Measurements from ENCODE around the gene ZNF407. TPM values are rescaled to one million over a fixed set of nuclear protein-coding genes. Genes with fewer than 3 reads are reported as not detected.

The ZNF407 gene
- total and polyA plus RNA-seq, 9 donors: 5.3 to 22.3 (median 18.7) TPM

- WGBS, 3 donors: 92 to 98% (median 96%) methylated on average over 4 of the region's 4 CpGs
- no peak for DNase-seq
- H3K9me3 ChIP-seq: no peaks in the 10 kb centered on the region
- no peak overlapping the region for H3K27ac ChIP-seq
- no peaks in the 10 kb centered on the region for H3K36me3 ChIP-seq
- no peaks in the 10 kb centered on the region for H3K27me3 ChIP-seq
- intact Hi-C loops (cut with DNase I): no loop called here
- TF ChIP-seq POLR2A (IDR thresholded peaks at IDR 0.05) (no peak), EP300 (IDR thresholded peaks at IDR 0.05) (no peak), CTCF (IDR thresholded peaks at IDR 0.05) (no peak)
- H3K4me3 ChIP-seq: no peak overlapping the region
- H3K4me1 ChIP-seq (ENCODE audit: insufficient read depth): peaks cover 2% of the 10 kb centered on the region
Observed at GRCh38 chr18:74611765-74612164, 14.1 kb downstream of the ZNF407 start.

- H3K27ac ChIP-seq: no peak overlapping the region
- H3K4me3 ChIP-seq: no peak overlapping the region
- H3K36me3 ChIP-seq: no peaks in the 10 kb centered on the region
- no peak for DNase-seq
- H3K4me1 ChIP-seq (ENCODE audit: insufficient read depth): peaks cover 2% of the 10 kb centered on the region
- intact Hi-C loops (cut with DNase I): no loop called here
- H3K27me3 ChIP-seq: no peaks in the 10 kb centered on the region
- TF ChIP-seq CTCF (IDR thresholded peaks at IDR 0.05): no peak
- no peak for TF ChIP-seq EP300 (IDR thresholded peaks at IDR 0.05)
- no peak for TF ChIP-seq POLR2A (IDR thresholded peaks at IDR 0.05)
- WGBS, 3 donors: 50 to 69% (median 62%) methylated on average over 1 of the region's 1 CpG
- no peaks in the 10 kb centered on the region for H3K9me3 ChIP-seq
Observed at GRCh38 chr18:74613381-74613780, 15.7 kb downstream of the ZNF407 start.

- Histone ChIP-seq H3K4me3 (no peak overlapping the region), H3K4me1 (ENCODE audit: insufficient read depth) (no peaks in the 10 kb centered on the region), H3K9me3 (no peaks in the 10 kb centered on the region), H3K27ac (no peak overlapping the region), H3K27me3 (no peaks in the 10 kb centered on the region), H3K36me3 (no peaks in the 10 kb centered on the region)
- intact Hi-C loops (cut with DNase I): no loop called here
- no peak for TF ChIP-seq CTCF (IDR thresholded peaks at IDR 0.05)
- TF ChIP-seq EP300 (IDR thresholded peaks at IDR 0.05): no peak
- no peak for TF ChIP-seq POLR2A (IDR thresholded peaks at IDR 0.05)
- 67 to 78% (median 76%) methylated on average over 7 of the region's 7 CpGs for WGBS, 3 donors
- DNase-seq: no peak
Observed at GRCh38 chr18:74616494-74616893, 18.8 kb downstream of the ZNF407 start.

- no peak for DNase-seq
- 85 to 93% (median 90%) methylated on average over 2 of the region's 2 CpGs for WGBS, 3 donors
- Histone ChIP-seq H3K36me3 (no peaks in the 10 kb centered on the region), H3K27ac (no peak overlapping the region), H3K27me3 (no peaks in the 10 kb centered on the region), H3K4me1 (ENCODE audit: insufficient read depth) (no peaks in the 10 kb centered on the region), H3K9me3 (no peaks in the 10 kb centered on the region), H3K4me3 (no peak overlapping the region)
- intact Hi-C loops (cut with DNase I): no loop called here
- TF ChIP-seq POLR2A (IDR thresholded peaks at IDR 0.05) (no peak), CTCF (IDR thresholded peaks at IDR 0.05) (no peak), EP300 (IDR thresholded peaks at IDR 0.05) (no peak)
Observed at GRCh38 chr18:74617486-74617885, 19.8 kb downstream of the ZNF407 start.

GRCh38 chr18:74622072-74622471, 24.4 kb downstream of the ZNF407 start:
- WGBS, 3 donors: 83 to 92% (median 84%) methylated on average over 9 of the region's 9 CpGs

More at GRCh38 chr18:74622072-74622471, 24.4 kb downstream of the ZNF407 start:
- no peaks in the 10 kb centered on the region for H3K9me3 ChIP-seq
- H3K36me3 ChIP-seq: no peaks in the 10 kb centered on the region
- no peak overlapping the region for H3K27ac ChIP-seq
- intact Hi-C loops (cut with DNase I): no loop called here
- TF ChIP-seq POLR2A (IDR thresholded peaks at IDR 0.05): no peak
- TF ChIP-seq EP300 (IDR thresholded peaks at IDR 0.05): no peak
- no peak for TF ChIP-seq CTCF (IDR thresholded peaks at IDR 0.05)
- no peak for DNase-seq
- no peaks in the 10 kb centered on the region for H3K27me3 ChIP-seq
- no peak overlapping the region for H3K4me3 ChIP-seq
- H3K4me1 ChIP-seq (ENCODE audit: insufficient read depth): peaks cover 7% of the 10 kb centered on the region
